ENCODE results near the gene CLIP4.
A peak's percentile ranks its signal among the peaks of the same experiment; 100 is the strongest.

CLIP4 gene

GRCh38 chr2:29114946-29115609 is at the start of gene CLIP4:
CLIP4 (plus strand) TSS chr2:29115415; CDS start chr2:29121389, 5,974 bp downstream.
- peak; percentile 60 for DNase-seq (ENCODE audit: low read depth)
- TF ChIP-seq CTCF (IDR thresholded peaks at IDR 0.05; ENCODE audit: low read length, missing control alignments) = no peak
- H3K4me3 ChIP-seq (replicated peaks; ENCODE audit: low read depth, low read length) = peak within 1 kb of the TSS; percentile 63

GRCh38 chr2:29066271-29066860 is 48.8 kb upstream of the CLIP4 start:
- peak; percentile 58 for DNase-seq (ENCODE audit: low read depth)
- no peak overlapping the region for H3K4me3 ChIP-seq (replicated peaks; ENCODE audit: low read depth, low read length)
- TF ChIP-seq CTCF (IDR thresholded peaks at IDR 0.05; ENCODE audit: low read length, missing control alignments) = no peak

- no peak for TF ChIP-seq CTCF (IDR thresholded peaks at IDR 0.05; ENCODE audit: low read length, missing control alignments)
- DNase-seq (ENCODE audit: low read depth) = no peak
- H3K4me3 ChIP-seq (replicated peaks; ENCODE audit: low read depth, low read length) = no peak overlapping the region
Measured at GRCh38 chr2:29066997-29067605, 48.1 kb upstream of the CLIP4 start.

GRCh38 chr2:29068513-29068912 is 46.7 kb upstream of the CLIP4 start:
- no peak for DNase-seq (ENCODE audit: low read depth)
- no peak overlapping the region for H3K4me3 ChIP-seq (replicated peaks; ENCODE audit: low read depth, low read length)
- no peak for TF ChIP-seq CTCF (IDR thresholded peaks at IDR 0.05; ENCODE audit: low read length, missing control alignments)

- no peak for TF ChIP-seq CTCF (IDR thresholded peaks at IDR 0.05; ENCODE audit: low read length, missing control alignments)
- DNase-seq (ENCODE audit: low read depth) = no peak
Measured at GRCh38 chr2:29070526-29070925, 44.7 kb upstream of the CLIP4 start.

GRCh38 chr2:29071032-29071975 is 43.9 kb upstream of the CLIP4 start:
- H3K4me3 ChIP-seq (replicated peaks; ENCODE audit: low read depth, low read length) = no peak overlapping the region
- no peak for TF ChIP-seq CTCF (IDR thresholded peaks at IDR 0.05; ENCODE audit: low read length, missing control alignments)

More at GRCh38 chr2:29070526-29070925, 44.7 kb upstream of the CLIP4 start:
- no peak overlapping the region for H3K4me3 ChIP-seq (replicated peaks; ENCODE audit: low read depth, low read length)

More at GRCh38 chr2:29071032-29071975, 43.9 kb upstream of the CLIP4 start:
- DNase-seq (ENCODE audit: low read depth) = no peak

All from fibroblast of pulmonary artery (primary cell).